GM19193 (cell line): ENCODE data around the gene AUTS2.

Experiments
- POLR2A ChIP-seq: IDR thresholded peaks from 4 replicates; pipeline ENCODE4 v1.6.1; 2011; ENCODE audit not compliant: insufficient read depth, insufficient read length; ENCODE audit errors: extremely low read depth

Gene AUTS2

GRCh38 chr7:70137126-70137525 is 538.9 kb downstream of the AUTS2 start:
- no peak for TF ChIP-seq POLR2A

DNA sequence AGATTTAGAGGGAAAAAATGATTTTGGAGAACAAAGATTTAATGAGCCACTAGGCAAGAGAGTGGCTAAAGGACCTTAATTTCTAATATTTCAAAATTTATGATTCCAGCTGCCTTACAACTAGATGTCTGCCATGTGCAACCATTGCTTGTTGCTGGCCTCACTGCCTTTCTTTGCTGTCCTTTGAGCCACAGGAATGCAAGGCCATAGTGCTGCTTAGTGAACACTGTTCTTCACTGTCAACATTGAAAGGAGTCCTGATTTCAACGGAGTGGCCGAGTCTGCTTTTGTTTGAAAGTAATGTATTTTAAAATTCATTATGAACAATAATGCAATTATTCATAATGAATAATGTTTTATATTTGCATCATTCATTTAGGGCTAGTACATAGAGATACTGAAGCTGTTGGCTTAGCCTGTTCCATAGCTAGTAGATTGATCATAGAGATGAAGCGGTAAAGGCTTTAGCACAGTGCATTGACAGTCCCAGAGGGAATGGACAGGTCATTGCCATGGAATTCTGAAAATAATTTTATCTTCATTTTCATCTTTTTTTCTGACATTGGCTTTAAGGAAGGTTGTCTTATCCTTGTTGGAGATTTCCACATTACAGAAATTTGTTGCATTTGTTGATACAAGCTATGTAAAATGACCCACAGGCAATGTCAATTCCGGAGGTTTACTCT is 544.1 kb downstream of the AUTS2 start:
- TF ChIP-seq POLR2A: no peak

- no peak for TF ChIP-seq POLR2A
Measured at GRCh38 chr7:70143075-70144044, 545.1 kb downstream of the AUTS2 start.

DNA sequence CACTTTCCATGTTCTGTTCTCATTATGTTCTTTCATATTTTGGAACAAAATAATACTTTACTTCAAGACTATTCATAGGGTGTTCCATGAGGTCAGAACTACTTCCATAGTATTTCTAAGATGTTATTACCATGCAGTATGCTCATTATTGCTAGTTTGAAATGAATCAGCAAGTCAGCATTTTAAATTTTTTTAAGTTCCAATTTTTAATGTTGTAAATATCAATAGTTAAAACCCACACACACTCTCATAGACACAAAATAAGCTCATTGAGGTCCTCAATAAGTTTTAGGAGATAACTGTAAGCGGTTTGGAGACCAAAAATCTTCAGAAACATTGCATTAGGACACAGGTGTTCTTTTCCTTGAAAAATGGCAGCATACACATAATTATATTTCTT is 550.7 kb downstream of the AUTS2 start:
- no peak for TF ChIP-seq POLR2A

DNA sequence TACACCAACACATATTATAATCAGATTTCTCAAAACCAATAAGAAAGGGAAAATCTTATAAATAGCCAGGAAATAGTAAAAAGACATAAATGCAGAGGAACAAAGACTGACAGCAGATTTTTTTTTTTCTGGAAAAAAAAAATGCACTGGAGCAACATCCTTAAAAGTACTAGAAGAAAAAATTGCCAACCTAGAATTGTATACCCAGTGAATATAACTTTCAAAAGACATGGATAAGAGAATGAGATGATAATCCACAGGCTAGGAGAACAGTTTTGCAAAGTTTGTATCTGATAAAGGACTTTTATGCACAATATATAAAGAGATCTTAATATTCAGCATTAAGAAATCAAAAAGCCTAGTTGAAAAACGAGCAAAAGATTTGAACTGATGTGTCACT is 554.0 kb downstream of the AUTS2 start:
- TF ChIP-seq POLR2A: no peak

GRCh38 chr7:70153933-70154332 is 555.7 kb downstream of the AUTS2 start:
- no peak for TF ChIP-seq POLR2A

DNA sequence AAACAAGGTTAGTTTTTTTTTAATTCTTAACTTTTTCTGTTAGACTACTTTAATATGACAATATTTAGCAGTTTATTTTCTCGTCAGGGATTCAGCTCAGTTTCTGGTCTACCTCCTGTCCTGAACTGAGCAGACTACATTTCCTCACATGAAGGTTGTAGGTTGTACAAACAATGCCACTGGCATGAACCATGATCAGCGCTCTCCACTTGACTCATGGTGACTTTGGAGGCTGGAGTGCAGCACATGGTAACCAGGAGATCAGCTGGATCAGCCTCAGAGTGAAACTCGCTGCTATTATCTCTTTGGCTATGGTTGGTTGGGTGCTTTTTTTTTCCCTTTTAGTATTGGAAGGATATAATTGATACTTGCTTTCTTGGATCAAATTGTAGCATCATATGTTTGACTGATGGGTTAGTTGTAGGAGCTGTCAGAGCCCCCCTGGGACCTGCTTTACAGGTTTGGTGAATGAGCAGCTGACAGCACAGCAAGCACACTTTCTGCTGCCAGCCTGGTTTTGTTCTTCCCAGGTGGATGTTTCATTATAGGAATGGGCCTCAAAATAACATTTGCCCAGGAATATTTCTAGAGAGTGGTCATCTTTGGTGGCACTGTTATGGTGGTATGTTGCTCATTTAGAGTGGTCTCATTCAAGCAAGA is 556.4 kb downstream of the AUTS2 start:
- no peak for TF ChIP-seq POLR2A

DNA sequence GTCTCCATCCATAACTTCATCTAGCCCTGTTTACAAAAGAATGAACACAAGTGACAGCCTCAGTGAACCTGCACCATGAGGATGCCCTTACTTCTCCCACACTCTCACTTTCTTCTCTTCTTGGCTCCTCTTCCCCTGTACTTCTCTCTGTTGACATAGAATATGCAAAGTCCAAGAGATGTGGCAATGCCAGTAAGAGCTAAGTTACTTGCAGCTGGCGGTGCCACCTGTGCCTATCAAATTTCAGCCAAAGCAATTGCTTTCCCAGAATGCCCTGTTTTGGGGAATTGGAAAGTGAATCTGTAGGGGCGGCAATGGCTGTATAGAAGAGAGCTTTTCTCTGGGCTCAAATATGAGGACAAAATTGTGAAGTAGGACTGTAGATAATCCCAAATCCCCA is 557.8 kb downstream of the AUTS2 start:
- TF ChIP-seq POLR2A: no peak

GRCh38 chr7:70159121-70159520 is 560.8 kb downstream of the AUTS2 start:
- no peak for TF ChIP-seq POLR2A

DNA sequence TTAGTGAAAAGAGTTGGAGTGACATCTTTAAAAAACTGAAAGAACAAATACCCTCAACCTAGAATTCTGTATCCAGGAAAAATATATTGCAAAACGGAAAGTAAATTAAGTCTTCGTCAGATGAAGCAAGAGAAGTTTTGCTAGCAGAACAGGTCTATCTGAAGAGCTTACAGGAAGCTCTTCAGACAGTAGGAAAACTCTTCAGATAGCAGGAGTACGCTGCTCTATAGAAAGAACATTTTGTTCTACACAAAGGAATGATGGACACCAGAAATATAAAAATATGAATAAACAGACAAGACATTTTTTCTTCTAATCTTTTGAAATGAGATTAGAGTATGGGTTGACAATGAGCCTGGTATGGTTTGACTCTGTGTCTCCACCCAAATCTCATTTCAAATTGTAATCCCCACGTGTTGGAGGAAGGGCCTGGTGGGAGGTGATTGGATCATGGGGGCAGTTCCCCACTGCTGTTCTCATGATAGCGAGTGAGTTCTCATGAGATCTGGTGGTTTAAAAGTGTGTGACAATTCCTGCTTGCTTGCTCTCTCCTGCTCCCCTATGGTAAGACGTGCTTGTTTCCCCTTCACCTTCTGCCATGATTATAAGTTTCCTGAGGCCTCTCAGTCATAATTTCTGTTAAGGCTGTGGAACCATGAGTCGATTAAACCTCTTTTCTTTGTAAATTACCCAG is 567.3 kb downstream of the AUTS2 start:
- TF ChIP-seq POLR2A: no peak

- no peak for TF ChIP-seq POLR2A
Measured at GRCh38 chr7:70171369-70171920, 573.2 kb downstream of the AUTS2 start.

DNA sequence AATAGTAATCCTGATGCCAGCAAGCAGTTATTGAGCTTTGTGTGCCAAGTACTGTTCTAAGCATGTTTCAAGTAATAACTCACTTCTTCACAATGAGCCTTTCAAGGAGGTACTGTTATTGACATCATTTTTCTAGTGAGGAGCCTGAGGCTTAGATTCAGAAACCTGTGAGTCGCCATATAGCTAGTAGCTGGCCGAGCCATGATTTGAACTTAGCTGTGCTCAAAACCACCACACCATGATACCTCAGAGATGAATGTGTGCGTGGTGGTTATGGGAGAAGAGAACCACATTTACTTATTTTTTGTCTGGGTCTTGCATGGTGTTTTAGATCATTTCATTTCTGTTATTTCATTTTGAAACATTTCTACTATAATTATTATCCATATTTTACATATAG is 578.9 kb downstream of the AUTS2 start:
- no peak for TF ChIP-seq POLR2A

DNA sequence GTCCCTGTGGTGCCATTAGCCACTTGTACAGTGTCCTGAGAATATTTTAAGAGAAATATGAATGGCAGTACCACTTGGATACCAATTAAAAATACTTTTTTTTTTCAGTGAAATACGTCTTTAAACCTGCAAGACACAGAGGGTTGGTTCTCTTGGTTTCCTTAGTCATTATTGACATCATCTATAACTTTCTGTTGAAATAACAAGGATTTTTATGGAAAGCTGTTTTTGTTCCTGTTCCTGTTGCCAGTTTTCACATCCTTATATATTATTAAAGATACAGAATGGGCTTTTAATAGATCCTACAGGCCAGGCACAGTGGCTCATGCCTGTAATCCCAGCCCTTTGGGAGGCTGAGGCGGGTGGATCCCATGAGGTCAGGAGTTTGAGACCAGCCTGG is 579.9 kb downstream of the AUTS2 start:
- no peak for TF ChIP-seq POLR2A

DNA sequence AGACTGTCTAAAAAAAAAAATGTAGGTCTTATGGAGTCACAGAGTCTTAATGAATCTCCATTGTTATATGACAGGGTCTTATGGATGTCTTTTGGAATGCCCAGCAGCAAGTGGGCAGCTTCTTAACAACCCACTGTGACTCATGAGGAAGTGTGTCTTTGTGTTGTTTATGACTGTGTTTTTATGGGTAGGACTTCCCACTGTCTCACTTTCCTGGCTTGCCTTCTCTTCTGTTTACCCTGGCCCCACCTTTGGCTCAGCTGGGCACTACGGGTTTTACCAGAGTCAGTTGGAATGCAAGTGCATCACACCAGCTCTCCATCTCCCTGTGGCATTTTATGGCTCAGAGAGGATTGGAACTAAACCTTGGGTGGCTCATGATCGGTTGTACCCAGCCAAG is 580.5 kb downstream of the AUTS2 start:
- no peak for TF ChIP-seq POLR2A
